Measurements from ENCODE around the gene GNG10.
"Not testable (repeated sequence)": the region's sequence is repeated elsewhere in the genome, so short reads cannot be mapped to it uniquely, and the experiment has no call there.

The GNG10 gene

GRCh38 chr9:111661150-111661801 is at the start of gene GNG10:
GNG10 (plus strand) TSS chr9:111661605; CDS start chr9:111661635, 30 bp downstream.
- FAIRE-seq = no peak

DNA sequence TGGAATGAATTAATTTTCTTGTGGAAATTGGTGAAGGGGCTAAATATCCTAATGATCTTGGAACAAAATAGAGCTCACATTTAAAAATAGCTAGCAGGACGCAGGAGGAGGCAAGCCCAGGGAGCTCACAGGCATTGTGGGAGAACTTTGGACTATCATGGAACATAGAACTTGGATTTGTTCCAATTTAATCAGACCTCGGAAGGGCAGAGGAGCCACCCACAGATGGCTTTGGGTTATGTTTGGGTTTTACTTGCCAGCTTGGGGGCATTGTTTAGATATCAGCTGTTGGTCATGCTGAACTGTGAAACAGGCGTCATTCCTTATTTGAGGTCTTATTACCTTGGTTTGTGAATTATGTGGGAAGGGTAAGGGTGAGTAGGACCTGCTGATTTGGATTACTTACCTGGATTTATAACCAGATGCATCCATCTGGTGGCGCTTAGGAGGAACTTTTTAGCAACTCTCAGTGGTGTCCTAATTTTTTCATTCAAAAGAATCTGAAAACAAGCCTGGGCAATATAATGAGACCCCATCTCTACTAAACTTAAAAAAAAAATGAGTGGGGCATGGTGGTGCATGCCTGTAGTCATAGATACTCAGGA is 47.9 kb upstream of the GNG10 start:
- FAIRE-seq = no peak

GRCh38 chr9:111615928-111616327 is 45.5 kb upstream of the GNG10 start:
- FAIRE-seq = no peak

- FAIRE-seq = not testable (repeated sequence)
Observed at GRCh38 chr9:111617349-111617748, 44.1 kb upstream of the GNG10 start.

DNA sequence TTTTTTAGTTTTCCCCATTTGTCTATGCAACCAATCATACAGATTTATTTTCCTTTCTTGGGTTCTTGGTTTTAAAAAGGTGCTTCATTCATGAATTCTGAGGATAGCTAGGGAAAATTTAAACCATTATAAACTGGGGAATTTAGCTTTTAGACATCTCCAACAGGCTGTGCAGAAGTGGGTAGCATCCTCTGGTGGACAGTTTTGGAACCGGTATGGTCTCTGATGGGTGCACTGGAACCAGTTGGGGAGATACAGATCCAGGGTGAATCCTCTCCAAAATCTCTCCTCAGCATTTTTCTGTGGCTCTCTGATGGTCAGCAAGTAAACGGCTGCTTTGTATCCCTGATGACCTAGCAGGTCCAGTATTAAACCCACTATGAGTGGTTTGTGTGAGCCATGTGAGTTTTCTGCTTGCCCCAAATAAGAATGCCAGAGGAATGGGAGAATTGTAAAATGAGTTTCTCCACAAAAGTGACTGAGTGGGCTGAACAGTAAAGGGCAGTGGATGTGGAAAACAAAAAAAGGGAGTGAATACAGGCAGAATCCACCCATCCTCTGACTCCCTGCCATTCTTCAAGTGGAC is 39.4 kb upstream of the GNG10 start:
- no peak for FAIRE-seq

DNA sequence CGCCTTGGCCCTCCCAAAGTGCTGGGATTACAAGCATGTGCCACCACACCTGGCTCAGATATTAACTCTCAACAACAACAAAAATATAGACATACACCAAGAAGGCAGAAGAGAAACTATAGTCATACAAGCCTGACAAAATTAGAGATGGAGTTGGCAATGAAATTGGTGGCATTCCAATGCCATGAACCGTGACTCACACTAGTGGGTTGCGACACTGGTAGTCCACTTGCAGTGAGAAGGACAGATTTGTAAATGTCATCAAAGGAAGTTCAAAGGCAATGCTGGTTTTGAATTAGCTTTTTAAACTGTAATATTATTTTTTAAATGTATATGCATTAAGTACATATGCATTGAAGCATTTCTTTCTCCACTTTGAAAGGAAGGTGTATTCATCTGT is 38.8 kb upstream of the GNG10 start:
- no peak for FAIRE-seq

GRCh38 chr9:111627260-111627963 is 34.0 kb upstream of the GNG10 start:
- FAIRE-seq = no peak

- no peak for FAIRE-seq
Observed at GRCh38 chr9:111628411-111628810, 33.0 kb upstream of the GNG10 start.

GRCh38 chr9:111630182-111630963 is 31.0 kb upstream of the GNG10 start:
- no peak for FAIRE-seq

DNA sequence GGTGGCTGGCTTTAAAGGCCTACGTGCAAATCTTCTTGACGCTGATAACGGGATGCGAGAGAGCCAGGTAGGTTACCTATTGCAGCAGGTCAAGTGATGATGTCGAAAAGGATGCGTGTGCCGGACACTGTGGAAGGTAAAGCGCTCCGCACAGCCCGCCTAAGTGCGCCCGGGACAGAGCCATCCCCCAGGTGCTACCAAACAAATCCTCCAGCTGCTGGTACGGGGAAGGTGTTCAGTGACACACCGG is 30.5 kb upstream of the GNG10 start:
- FAIRE-seq = no peak

DNA sequence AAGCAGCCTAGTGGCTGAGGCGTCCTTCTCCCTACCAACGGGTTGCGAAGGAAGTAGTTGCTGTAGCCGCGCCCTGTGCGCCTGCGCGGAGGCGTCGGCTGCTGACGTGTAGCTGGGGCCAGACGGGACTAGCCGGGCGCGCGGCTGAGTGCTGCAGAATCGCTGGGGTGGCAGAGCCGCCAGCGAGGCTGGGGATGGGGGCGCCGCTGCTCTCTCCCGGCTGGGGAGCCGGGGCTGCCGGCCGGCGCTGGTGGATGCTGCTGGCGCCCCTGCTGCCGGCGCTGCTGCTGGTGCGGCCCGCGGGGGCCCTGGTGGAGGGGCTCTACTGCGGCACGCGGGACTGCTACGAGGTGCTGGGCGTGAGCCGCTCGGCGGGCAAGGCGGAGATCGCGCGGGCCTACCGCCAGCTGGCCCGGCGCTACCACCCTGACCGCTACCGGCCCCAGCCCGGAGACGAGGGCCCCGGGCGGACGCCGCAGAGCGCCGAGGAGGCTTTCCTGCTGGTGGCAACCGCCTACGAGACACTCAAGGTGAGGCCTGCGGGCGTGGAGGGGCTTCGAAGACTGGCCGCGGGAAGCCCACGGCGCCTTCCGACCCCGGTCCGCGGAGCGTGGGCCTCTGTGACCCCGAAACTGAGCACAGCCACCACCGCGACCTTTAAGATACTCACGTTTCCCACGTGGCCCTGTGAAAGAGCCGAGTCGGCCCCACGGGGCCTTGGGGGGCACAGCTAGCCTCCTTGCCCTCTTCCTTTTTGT is 30.0 kb upstream of the GNG10 start, which contains the start of gene DNAJC25:
DNAJC25 (plus strand) TSS at position 121 of the 758 bp plus-strand sequence; CDS start at position 195, 74 bp downstream.
- FAIRE-seq = peak; percentile 94

DNA sequence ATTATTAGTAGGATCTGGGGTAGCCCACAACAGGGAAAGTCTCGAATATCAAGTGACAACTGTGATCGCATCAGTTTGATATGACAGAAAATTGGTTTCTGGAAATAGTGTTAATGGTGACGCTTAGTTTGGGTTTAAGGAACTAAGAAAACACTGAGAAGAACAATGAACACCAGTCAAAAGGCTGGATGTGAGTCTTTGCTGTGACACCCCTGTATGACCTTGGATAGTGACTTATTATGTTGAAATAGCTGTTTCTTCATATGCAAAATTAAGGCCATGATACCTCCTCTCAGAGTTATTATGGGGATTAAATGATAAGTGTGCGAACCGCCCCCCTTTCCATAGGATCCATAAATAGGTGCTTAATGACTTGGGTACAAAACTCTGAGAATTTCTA is 29.3 kb upstream of the GNG10 start:
- no peak for FAIRE-seq

DNA sequence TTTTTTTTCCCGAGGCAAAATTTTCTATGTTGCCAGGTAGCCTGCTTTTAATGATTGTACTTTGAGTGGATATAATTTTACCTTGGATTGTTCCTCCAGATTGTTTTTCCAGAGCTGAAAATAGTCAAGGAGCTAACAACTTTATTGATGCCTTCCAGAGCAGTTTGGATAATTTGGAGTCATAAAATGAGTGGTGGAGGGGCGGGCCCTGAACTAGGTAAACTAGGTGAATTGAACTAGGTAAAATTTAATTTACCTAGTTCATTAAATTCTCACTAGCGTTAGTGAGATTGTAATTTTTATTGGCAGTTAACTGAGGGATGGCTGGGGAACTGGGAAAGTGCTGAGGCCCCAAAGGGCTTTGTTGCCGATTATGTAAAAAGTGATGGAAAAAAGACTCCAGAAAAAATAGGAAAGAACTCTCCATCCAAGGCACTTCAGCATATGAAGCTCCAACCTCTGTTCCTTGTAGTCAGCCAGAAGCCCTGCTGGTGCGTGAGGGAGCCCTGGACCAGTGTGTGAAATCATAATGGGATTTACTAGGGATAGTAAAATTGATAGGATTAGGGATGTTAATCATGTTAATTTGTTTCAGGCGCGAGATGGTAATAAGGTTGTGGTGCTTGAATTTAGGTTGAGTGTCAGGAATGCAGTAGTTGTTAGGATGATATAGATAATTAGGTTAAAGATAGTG is 28.6 kb upstream of the GNG10 start:
- FAIRE-seq = no peak

DNA sequence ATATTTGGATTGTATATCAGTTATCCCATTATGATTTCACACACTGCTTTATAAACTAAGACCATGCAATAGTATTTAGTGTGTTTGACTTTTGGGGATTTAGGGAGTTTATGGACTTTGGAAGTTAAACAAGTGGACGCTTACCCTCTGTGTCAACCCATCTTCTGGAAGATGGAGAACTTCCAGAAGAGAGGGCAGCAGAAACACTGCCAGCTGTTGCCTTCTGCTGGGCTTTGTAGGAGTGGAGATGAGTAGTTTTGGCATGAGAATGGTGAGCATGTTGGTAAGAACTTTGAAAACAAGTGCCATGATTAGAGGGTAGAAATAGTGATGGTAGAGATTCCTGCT is 28.0 kb upstream of the GNG10 start:
- FAIRE-seq = no peak

DNA sequence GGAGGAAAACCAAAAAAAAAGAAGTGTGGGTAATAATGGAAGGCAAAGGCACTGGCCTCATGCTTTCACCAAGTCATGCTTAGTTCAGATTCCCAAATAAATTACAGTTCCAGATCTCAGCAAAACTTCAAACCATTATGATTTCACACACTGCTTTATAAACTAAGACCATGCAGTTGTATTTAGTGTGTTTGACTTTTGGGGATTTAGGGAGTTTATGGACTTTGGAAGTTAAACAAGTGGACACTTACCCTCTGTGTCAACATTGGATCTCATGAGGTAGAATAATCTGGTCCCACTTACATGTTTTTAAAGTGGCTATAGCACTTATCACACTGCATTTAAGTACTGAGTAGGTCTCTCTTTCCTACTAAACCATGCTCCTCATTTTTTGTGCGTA is 26.5 kb upstream of the GNG10 start:
- FAIRE-seq = no peak

DNA sequence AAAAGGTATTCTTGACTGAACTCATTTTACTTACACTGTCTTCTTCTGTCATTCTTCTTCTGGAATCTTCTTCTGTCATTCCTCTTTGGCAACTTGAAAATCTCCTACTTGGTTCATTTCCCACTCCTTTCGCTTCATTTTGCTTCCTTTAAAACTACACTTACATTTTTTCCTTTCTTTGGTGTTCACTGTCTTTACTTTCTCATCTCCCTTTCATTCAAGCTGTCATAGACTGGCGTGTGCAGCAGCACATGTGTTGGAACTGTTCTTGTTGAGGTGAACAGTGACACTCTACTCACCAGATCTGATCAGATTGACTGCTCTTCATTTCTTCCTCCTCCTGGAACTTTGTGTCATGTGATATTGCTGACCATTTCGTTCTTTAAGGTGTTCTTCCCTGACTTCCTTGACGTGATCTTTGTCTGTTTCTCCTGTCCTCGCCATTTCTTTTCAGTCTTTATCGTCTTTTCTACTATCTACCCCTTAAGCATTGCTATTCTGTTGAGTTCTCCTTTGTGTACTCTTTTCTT is 23.9 kb upstream of the GNG10 start:
- FAIRE-seq = no peak

DNA sequence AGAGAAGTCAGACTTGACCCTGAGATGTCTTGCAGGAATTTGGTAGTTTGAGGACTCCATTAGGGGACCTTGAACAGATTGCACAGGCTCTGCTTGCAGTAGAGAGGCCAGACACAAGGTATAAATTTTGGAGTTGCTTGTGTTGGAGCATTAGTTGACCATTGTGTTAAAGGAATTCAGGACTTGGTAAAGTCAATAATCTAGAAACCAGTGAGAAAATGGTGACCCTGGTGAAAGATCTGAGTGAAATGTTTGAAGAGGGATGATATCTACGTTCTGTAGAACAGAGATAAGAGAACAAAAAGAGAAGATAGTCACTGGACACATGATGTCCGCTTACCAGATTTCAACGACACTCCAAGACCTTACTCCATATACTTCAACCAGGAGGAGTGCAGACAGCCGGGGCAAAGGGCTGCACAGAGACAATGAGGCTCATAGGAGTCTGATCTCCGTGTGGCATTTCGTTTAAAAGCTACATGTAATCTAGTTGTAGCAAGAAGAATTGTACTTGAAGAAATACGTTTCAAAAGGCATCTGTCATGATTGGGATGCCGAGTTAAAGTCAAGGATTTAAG is 17.1 kb upstream of the GNG10 start:
- FAIRE-seq = no peak

DNA sequence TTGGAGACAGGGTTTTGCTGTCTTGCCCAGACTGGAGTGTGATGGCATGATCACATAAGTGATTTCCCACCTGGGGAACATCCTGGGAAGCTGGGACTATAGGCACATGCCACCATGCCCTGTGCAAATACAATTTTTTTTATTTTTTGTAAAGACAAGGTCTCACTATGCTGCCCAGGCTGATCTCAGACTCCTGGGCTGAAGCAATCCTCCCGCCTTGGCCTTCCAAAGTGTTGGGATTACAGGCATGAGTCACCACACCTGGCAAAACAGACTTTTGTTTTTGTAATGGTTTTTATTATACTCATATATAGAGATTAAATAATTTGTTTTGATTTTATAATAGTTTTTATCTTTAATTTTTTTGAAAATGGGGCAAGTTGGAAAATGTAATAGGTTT is 15.6 kb upstream of the GNG10 start:
- FAIRE-seq = no peak

GRCh38 chr9:111646417-111646816 is 15.0 kb upstream of the GNG10 start:
- FAIRE-seq = no peak

DNA sequence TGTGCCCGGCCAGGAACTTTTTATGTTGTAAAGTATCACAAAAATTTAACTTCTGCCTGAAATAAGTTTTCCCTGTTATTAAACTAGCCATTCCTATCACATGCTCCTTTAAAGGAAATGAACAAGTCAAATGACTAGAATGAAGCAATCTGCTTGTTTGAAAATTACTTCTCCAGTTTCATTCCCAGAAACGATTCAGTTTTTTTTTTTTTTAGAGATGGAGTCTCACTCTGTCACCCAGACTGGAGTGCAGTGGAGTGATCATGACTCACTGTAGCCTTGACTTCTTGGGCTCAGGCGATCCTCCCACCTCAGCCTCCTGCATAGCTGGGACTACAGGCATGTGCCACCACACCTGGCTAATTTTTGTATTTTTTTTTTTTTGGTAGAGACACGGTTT is 13.3 kb upstream of the GNG10 start:
- no peak for FAIRE-seq

DNA sequence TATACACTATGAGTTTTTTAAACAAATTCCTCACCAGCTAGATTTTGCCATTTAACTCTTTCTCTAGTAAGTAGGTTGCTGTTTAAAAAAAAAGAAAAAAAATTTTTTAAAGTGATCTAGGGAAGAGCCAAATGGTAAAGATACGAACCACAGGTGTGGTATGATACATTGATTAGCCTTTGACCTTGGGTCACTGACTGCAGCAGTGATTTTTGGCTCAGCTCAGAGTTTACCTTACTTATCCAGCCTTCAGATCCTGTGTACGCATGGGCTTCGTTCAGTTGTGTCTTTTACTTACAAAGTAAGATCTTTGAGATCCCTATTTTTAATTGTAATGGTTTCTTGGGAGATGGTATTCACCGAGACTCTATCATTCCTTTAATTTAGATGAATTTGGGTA is 12.4 kb upstream of the GNG10 start:
- no peak for FAIRE-seq
